GM19193 (cell line): ENCODE measurements around the gene HABP4.

ENCODE experiments used
- POLR2A ChIP-seq: IDR thresholded peaks from 4 replicates; pipeline ENCODE4 v1.6.1; 2011; ENCODE audit not compliant: insufficient read depth, insufficient read length; ENCODE audit errors: extremely low read depth

Gene HABP4, protein sequence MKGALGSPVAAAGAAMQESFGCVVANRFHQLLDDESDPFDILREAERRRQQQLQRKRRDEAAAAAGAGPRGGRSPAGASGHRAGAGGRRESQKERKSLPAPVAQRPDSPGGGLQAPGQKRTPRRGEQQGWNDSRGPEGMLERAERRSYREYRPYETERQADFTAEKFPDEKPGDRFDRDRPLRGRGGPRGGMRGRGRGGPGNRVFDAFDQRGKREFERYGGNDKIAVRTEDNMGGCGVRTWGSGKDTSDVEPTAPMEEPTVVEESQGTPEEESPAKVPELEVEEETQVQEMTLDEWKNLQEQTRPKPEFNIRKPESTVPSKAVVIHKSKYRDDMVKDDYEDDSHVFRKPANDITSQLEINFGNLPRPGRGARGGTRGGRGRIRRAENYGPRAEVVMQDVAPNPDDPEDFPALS

DNA sequence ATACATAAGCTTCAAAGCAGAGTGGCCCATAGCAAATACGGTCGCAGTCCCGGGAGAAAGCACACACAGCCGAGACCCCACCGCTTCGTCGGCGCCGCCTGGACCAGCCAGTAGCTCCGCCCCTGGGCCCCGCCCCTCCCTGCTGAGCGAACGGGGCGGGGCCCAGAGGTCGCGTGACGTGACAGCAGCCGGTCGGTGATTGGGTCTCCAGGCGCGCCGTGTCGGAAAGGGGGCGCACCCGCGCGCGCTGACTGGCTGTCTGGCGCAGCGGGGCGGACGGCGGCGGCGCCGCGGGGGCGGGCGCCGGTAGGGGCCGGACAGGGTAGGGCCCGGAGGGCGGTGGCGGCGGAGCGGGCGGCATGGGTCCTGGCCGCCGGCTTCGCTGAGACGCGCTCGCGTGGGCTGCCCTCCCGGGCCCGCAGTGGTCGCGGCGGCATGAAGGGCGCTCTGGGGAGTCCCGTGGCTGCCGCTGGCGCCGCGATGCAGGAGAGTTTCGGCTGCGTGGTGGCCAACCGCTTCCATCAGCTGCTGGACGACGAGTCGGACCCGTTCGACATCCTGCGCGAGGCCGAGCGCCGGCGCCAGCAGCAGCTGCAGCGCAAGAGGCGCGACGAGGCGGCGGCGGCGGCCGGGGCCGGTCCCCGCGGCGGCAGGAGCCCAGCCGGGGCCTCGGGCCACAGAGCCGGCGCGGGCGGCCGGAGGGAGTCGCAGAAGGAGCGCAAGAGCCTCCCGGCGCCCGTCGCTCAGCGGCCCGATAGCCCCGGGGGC is at the start of gene HABP4:
Gene HABP4, plus strand, starts transcription at position 325 of the 768 bp plus-strand sequence. Its CDS starts 111 bp downstream, at position 436.
- TF ChIP-seq POLR2A = peak; percentile 63

DNA sequence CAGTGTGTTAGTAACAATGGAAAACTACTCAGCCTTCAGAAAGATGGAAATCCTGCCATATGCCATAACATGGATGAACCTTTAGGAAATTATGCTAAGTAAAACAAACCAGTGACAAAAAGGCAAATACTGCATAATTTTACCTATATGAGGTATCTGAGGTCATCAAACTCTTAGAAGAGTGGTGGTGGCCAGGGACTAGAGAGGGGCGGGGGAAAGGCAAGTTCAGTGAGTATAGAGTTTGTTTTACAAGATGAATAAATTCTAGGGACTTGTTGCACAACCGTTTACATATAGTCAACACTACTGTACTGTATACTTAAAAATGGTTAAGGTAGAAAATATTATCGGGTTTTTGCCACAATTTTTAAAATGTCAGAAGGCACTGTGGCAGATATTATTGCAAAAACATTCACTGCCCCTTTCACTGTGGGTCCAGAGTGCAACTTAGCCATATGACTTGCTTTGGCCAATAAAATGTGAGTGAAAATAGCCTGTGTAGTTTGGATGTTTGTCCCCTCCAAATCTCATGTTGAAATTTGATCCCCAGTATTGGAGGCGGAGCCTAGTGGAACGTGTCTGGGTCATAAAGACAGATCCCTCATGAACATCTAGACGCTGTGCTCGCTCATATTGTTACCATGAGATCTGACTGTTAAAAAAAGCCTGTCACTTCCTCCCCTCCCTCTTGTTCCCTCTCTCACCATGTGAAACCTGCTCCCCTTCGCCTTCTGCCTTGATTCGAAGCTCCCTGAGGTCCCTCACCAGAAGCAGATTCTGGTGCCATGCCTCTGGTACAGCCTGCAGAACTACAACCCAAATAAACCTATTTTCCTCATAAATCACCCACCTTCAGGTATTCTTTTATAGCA is 41.3 kb upstream of the HABP4 start:
- no peak for TF ChIP-seq POLR2A

DNA sequence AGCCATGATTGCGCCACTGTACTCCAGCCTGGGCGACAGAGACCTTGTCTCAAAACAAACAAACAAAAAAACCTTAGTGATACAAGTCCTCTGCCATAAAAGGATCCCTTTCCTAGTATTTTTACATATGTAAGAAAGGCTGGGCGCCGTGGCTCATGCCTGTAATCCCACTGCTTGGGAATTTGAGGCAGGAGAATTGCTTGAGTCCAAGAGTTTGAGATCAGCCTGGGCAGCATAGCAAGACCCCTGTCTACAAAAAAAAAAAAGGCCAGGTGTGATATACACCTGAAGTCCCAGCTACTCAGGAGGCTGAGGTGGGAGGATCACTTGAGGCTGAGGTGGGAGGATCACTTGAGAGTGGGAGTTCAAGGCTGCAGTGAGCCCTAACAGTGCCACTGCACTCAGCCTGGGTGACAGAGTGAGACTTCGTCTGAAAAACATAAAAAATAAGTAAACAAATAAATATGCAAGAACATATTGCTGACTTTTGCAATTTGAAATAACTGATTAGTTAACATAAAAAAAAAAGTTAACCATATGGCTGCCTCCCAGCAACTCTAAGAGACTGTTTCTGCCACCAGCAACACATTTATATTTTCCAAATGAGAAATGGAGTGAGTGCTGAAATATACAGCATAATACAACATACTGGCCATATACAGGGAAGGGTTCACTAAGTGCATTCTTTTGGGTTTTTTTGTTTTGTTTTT is 38.7 kb upstream of the HABP4 start:
- TF ChIP-seq POLR2A = no peak

DNA sequence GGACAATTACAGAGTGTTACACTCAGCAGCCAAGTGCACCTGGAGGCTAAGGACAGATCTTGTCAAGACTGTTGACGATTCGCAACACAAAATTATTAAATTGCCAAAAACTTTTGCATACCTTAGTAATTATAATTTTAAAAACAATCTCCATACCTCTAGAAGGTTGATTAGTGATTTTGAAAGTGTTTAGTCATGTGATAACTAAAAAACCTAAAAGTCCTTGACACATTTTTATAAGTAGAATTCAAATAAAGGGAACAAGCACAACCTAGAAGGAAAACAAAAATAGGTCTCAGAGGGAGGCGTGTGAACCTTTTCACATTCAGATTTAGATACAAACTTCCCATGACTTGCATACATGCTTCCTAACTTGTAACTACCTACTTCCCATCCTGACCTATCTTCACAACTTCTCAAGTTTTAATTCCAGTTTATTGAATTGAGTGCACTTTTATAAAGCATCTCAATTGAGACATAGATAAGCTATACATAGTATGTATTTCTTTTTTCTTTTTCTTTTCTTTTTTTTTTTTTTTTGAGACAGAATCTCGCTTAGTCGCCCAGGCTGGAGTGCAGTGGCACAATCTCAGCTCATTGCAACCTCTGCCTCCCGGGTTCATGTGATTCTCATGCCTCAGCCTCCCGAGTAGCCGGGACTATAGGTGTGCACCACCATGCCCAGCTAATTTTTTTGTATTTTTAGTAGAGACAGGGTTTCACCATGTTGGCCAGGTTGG is 37.6 kb upstream of the HABP4 start:
- TF ChIP-seq POLR2A = no peak

DNA sequence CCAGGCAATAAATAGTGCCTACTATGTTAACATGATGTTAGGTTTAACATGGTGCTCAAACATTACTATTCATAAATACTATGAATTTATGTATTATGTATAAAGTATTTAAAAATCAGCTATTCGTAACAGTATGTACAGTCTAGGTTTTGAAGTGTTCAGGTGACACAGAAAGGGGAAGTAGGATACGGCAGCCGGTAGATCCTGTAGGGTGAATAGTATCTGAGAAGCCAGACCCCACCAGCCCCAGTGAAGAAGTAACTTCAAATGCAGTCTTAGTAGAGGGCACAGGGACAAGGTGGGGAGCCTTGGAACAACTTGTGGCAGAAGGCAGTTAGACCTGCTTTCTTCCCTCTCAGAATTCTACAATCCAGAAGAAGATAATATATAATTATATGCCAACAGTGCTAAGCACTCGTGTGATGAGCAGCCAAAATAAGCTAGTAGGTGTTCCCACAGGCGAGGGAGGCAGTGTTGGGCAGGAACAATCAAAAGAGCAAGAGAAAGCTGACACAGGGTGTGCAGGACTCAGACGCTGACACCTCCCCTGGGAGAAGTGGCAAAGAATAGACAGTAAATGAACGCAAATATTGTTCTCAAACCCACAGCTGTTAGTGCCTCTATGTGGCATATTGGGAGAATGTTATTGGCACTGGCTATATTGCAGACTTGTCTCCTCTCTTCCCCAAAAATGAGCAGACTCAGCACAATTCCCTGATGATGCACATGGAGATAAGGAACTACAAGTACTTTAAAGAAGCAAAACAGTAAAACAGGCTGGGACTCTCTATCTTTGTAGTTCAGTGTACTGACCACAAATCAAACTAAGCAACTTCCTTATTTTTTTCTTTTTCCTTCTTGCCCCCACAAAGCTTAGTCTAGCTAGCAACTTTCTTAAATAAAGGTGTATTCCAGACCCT is 36.4 kb upstream of the HABP4 start:
- no peak for TF ChIP-seq POLR2A

DNA sequence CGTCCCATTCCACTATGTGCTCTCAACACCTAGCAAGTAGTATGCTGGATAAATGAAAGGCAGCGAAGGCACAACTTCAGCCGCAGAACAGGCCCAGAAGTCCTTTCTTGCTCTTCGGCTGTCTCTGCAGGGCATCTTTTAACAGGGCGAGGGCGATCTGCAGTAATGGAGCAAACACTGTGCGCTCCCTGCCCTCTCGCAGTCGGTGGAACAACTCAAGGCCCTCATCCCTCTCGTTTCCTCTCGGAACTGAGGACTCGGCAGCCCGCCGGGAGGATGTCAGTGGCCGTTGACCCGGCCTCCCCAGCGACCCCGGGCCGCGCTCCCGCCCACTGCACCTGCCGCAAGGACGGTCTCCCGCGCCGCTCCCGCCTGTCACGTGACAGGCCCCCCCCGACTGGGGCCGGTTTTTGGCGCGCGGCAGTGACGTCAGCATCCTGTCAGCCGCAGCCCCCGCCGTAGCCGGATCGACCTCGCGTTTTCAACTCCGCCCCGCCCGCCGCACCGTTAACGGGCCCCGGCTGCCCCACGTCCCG is 32.9 kb upstream of the HABP4 start:
- peak; percentile 64 for TF ChIP-seq POLR2A

DNA sequence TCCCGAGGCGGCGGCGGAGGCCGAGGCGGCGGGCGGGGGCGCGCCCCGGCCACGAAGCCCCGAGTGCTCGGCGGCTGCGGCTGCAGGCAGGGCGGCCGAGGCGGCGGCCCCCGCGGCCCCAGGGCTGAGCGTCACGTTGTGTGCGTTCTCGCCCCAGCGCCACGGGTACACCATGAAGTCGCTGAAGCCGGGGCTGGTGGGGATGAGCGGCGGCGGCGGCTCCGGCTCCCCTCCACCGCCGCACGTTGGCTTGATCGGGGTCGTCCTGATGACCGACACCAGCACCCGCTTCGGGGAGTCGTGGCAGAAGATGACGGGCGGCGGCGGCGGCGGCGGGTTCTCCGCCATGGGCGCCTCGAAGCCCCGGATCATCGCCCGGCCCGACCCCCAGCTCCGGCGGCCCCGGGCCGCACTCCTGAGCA is 32.3 kb upstream of the HABP4 start:
- no peak for TF ChIP-seq POLR2A

DNA sequence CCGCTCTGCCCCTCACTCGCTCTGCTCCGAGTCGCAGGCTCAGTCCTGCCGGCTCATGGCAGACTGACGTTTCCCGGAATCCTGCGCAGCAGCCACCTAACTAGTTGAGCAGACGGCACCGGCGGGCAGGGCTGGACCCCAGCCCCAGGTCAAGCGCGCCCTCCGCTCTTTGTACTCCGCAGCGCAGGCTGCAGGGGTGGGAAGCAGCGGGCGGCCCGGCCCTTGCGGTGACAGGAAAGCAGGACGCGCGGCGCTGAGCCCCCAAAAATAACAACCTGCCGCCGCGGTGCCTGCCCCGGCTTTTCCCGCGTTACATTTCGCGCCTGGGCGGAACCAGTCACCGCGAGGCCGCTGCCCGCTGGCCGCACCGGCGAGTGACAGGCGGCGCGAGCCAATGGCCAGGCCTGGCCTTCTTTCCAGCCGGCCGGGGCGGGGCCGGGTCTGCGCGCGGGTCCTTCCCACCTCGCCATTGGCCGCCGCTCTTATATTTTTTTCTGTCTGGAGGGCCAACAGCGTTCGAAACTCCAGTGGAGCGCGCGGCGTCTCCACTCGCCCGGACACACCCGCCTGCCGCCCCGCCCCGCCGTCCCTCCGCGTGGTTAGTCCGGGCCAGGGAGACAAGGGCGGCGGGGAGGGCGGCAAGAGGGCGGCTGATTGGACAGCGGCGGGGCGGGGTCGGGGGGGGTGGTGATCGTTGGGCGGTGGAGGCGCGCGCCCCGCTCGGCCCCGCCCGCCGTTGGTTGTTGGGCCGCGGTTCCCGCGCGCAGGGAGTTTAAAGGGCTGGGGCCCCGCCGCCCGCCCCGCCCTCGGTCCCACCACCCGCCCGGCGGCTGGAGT is 31.7 kb upstream of the HABP4 start, which contains the start of gene ZNF367:
Gene ZNF367, minus strand, starts transcription at position 288 of the 837 bp plus-strand sequence. CDS start 338 bp downstream, outside the sequence.
- TF ChIP-seq POLR2A = peak; percentile 67

DNA sequence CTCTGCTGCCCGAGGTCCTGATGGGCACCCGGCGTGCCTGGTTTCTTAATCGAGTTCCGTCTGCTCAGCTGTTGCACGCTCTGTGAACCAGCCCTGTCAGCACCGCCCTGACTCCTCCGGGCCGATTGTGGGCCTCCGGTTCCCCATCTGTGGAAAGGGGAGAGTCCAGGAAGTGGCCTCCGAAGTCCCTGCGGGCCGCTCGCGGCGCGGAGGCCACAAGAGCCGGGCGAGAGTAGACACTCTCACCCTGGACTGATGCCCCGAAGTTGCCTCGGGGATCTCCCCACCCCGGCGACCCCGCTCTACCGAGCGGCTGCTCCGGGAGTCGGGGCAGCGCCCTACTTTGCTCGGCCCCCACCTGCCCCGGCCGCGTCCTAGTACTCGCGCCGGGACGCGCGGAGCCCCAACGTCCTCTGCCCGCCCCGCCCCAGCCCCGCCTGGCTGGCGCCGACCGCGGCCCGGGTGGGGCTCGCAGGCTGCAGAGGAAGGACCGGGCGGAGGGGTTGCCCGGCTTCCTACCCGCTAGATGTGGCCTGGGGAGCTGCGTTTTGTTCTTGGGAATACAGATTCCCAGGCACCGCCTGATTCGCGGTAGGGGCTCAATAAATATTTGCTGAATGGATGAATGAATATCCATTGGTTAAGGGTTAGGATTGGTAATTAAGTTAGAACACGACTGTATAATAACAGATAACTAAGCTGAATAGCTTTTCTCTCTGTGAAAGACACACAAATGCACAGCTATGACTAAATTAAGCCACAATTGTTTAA is 30.9 kb upstream of the HABP4 start:
- TF ChIP-seq POLR2A = peak; percentile 65

DNA sequence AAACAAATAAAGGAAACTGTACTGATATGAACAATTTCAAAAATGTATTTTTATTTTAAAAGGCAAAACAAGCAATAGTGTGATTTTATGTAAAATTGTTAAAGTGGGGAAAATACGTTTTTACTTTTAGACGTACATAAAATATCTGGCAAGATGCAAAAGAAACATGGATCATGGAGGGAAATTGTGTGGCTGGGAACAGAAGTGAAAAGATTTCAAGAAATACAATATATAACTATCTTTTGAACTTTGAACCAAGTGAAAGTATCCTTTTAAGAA is 30.3 kb upstream of the HABP4 start:
- no peak for TF ChIP-seq POLR2A
